Endothelial cell (in vitro differentiated cells): Measurements from ENCODE around the gene PSG6. TPM values are rescaled to one million over a fixed set of nuclear protein-coding genes. Genes with fewer than 3 reads are reported as not detected.
"Not testable (repeated sequence)": the region's sequence is repeated elsewhere in the genome, so short reads cannot be mapped to it uniquely, and the experiment has no call there.

Experiments used
- DNase-seq: peaks from one replicate; pipeline ENCODE4 v3.0.0; 2021; ENCODE audit warnings: low spot score
- H3K27ac Mint-ChIP-seq: one replicate; pipeline ENCODE4 v1.8.0; 2021; ENCODE audit warnings: mixed read lengths, inconsistent platforms; ENCODE audit not compliant: unreplicated experiment
- H3K27me3 Mint-ChIP-seq: one replicate; pipeline ENCODE4 v1.8.0; 2021; ENCODE audit warnings: mild to moderate bottlenecking, moderate library complexity, mixed read lengths, inconsistent platforms; ENCODE audit not compliant: unreplicated experiment
- H3K36me3 Mint-ChIP-seq: one replicate; pipeline ENCODE4 v1.8.0; 2021; ENCODE audit warnings: mild to moderate bottlenecking, low read depth, mixed read lengths, inconsistent platforms; ENCODE audit not compliant: unreplicated experiment
- H3K4me1 Mint-ChIP-seq: one replicate; pipeline ENCODE4 v1.8.0; 2021; ENCODE audit warnings: mild to moderate bottlenecking, mixed read lengths, inconsistent platforms; ENCODE audit not compliant: unreplicated experiment
- H3K4me3 Mint-ChIP-seq: one replicate; pipeline ENCODE4 v1.8.0; 2021; ENCODE audit warnings: mild to moderate bottlenecking, mixed read lengths, inconsistent platforms; ENCODE audit not compliant: unreplicated experiment
- H3K9me3 Mint-ChIP-seq: one replicate; pipeline ENCODE4 v1.8.0; 2021; ENCODE audit warnings: mixed read lengths, inconsistent platforms; ENCODE audit not compliant: unreplicated experiment
- CTCF ChIP-seq: fragments of 200-600 bp; sonication (generic); IDR thresholded peaks from one replicate; pipeline ENCODE4 v1.5.0; 2021; ENCODE audit warnings: antibody characterized with exemption; ENCODE audit not compliant: unreplicated experiment
- total RNA-seq: library from RNA; stranded (reverse); fragmentation: NEBNext Ultra II Directional; extraction: Animal tissue kit (Norgen Biotek cat#: 25700); gene quantifications from one replicate; pipeline ENCODE4 v1.2.1, GENCODE V29; 2021; ENCODE audit not compliant: unreplicated experiment

The PSG6 gene
- total RNA-seq, 1 donor from 2014 or later, result not detected

- TF ChIP-seq CTCF, result peak; percentile 82
- not testable (repeated sequence) for H3K27me3 Mint-ChIP-seq, H3K9me3 Mint-ChIP-seq, H3K36me3 Mint-ChIP-seq, H3K27ac Mint-ChIP-seq, H3K4me1 Mint-ChIP-seq
- DNase-seq, result peak; percentile 47
- peak overlapping the region; percentile 3 for H3K4me3 Mint-ChIP-seq
Observed at GRCh38 chr19:42856866-42857543, 60.7 kb downstream of the PSG6 start.

GRCh38 chr19:42854745-42855144 is 62.9 kb downstream of the PSG6 start:
- H3K4me3 Mint-ChIP-seq, DNase-seq, H3K27me3 Mint-ChIP-seq, H3K27ac Mint-ChIP-seq, H3K36me3 Mint-ChIP-seq, H3K9me3 Mint-ChIP-seq, H3K4me1 Mint-ChIP-seq: not testable (repeated sequence)

GRCh38 chr19:42853231-42853630 is 64.5 kb downstream of the PSG6 start:
- H3K9me3 Mint-ChIP-seq, result not testable (repeated sequence)

GRCh38 chr19:42852821-42853220 is 64.9 kb downstream of the PSG6 start:
- not testable (repeated sequence) for H3K4me1 Mint-ChIP-seq, H3K4me3 Mint-ChIP-seq, DNase-seq, H3K9me3 Mint-ChIP-seq, H3K27me3 Mint-ChIP-seq, H3K27ac Mint-ChIP-seq, H3K36me3 Mint-ChIP-seq

More at GRCh38 chr19:42853231-42853630, 64.5 kb downstream of the PSG6 start:
- H3K27ac Mint-ChIP-seq, H3K4me1 Mint-ChIP-seq, H3K4me3 Mint-ChIP-seq, H3K36me3 Mint-ChIP-seq, DNase-seq, H3K27me3 Mint-ChIP-seq: not testable (repeated sequence)

Other genes starting within 250 kb of the PSG6 start
- gene PSG3, start 177.4 kb downstream of the PSG6 start, total RNA-seq, result not detected
- gene PSG8, start 152.2 kb downstream of the PSG6 start, total RNA-seq, result not detected
- gene PSG1, start 38.2 kb downstream of the PSG6 start, total RNA-seq, result not detected
- not detected for gene PSG7, start 19.3 kb upstream of the PSG6 start, total RNA-seq
- gene PSG11, start 108.6 kb upstream of the PSG6 start, total RNA-seq, result not detected
- gene PSG2, start 164.8 kb upstream of the PSG6 start, total RNA-seq, result not detected